Gastroesophageal sphincter (tissue), 3 donors: Measurements from ENCODE around the gene WAPL.

ENCODE experiments used
- CTCF ChIP-seq, 4 experiments: fragments of 200-600 bp in 2 of 4; fragments of 450-650 bp in 2 of 4; sonication (generic) in 1 of 4; IDR thresholded peaks; one replicate each; pipeline ENCODE4 v1.5.1; 2017 to 2019; ENCODE audit warnings: antibody characterized with exemption in 4 of 4, mild to moderate bottlenecking in 2 of 4, moderate library complexity in 2 of 4
- POLR2AphosphoS5 ChIP-seq: sonication (generic); formaldehyde crosslinking; IDR thresholded peaks from one replicate; pipeline ENCODE4 v1.6.1; 2017; ENCODE audit warnings: antibody characterized with exemption

GRCh38 chr10:86500846-86501245 is 20.7 kb downstream of the WAPL start:
- TF ChIP-seq CTCF (IDR thresholded peaks at IDR 0.05) (no peak), POLR2AphosphoS5 (no peak)
